Measurements from ENCODE around the gene ZNF101.
"Not testable (repeated sequence)": the region's sequence is repeated elsewhere in the genome, so short reads cannot be mapped to it uniquely, and the experiment has no call there.

ZNF101 gene

DNA sequence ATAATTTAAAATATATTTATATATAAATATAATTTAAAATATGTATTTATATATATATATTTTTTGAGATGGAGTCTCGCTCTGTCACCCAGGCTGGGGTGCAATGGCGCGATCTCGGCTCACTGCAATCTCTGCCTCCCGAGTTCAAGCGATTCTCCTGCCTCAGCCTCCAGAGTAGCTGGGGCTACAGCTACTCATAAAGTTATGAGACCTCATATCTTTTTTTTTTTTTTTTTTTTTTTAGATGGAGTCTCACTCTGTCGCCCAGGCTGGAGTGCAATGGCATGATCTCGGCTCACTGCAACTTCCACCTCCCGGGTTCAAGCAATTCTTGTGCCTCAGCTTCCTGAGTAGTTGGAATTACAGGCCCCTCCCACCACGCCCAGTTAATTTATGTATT, 20.4 kb downstream of the ZNF101 start:
- H3K9me3 ChIP-seq (ENCODE audit: control extremely low read depth in 1 of 5, control insufficient read depth in 4 of 5, insufficient read depth in 2 of 5, low read depth in 1 of 5, low read length in 4 of 5): peaks cover 0 to 18% (median 10%) of the 10 kb centered on the region in 5 experiments
- H3K27me3 ChIP-seq (replicated peaks in 2 of 5; ENCODE audit: control insufficient read depth in 4 of 5, insufficient read depth in 5 of 5, low read length in 4 of 5); H3K36me3 ChIP-seq (ENCODE audit: control insufficient read depth in 4 of 4, insufficient read depth in 4 of 4, low read length in 3 of 4); H3K27ac ChIP-seq (ENCODE audit: insufficient read depth in 1 of 2, low read depth in 1 of 2, low read length in 2 of 2, poor library complexity in 1 of 2, severe bottlenecking in 2 of 2); CTCF ChIA-PET; H3K4me3 ChIP-seq (ENCODE audit: control insufficient read depth in 1 of 7, extremely low read depth in 1 of 7, insufficient read depth in 4 of 7, low read depth in 2 of 7, low read length in 6 of 7); H3K4me1 ChIP-seq (ENCODE audit: control extremely low read depth in 1 of 4, control insufficient read depth in 4 of 4, insufficient read depth in 4 of 4, low read length in 3 of 4): not testable (repeated sequence)
- 100% methylated on average over 3 of the region's 10 CpGs for WGBS (ENCODE audit: insufficient coverage)
- peak in 2 of 3 donors; percentile 37 to 48 for DNase-seq
- POLR2A ChIA-PET: interaction anchor here (0.6 kb wide), 1 partner anchor 547 kb away, joined by 3 read pairs; no protein-coding TSS in a partner anchor

DNA sequence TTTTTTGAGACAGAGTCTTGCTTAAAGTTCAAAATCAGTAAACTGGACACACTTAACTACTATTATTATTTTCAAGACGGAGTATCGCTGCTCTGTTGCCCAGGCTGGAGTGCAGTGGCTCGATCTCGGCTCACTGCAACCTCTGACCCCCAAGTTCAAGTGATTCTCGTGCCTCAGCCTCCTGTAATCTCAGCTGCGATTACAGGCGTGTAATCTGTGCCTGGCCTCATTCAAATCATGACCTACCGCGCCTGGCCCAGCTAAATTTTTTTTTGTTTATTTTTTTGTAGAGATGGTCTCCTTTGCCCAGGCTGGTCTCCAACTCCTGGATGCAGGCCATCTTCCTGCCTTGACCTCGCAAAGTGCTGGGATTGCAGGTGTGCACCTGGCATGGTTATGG, 23.0 kb downstream of the ZNF101 start:
- Histone ChIP-seq H3K27ac (ENCODE audit: insufficient read depth in 1 of 2, low read depth in 1 of 2, low read length in 2 of 2, poor library complexity in 1 of 2, severe bottlenecking in 2 of 2) (no peak overlapping the region), H3K4me1 (ENCODE audit: control extremely low read depth in 1 of 4, control insufficient read depth in 4 of 4, insufficient read depth in 4 of 4, low read length in 3 of 4) (no peaks in the 10 kb centered on the region), H3K36me3 (ENCODE audit: control insufficient read depth in 4 of 4, insufficient read depth in 4 of 4, low read length in 3 of 4) (peaks cover 0 to 4% (median under 1%) of the 10 kb centered on the region in 4 experiments), H3K9me3 (ENCODE audit: control extremely low read depth in 1 of 5, control insufficient read depth in 4 of 5, insufficient read depth in 2 of 5, low read depth in 1 of 5, low read length in 4 of 5) (peaks cover 0 to 9% (median 6%) of the 10 kb centered on the region in 5 experiments), H3K4me3 (ENCODE audit: control insufficient read depth in 1 of 7, extremely low read depth in 1 of 7, insufficient read depth in 4 of 7, low read depth in 2 of 7, low read length in 6 of 7) (no peak overlapping the region), H3K27me3 (replicated peaks in 2 of 5; ENCODE audit: control insufficient read depth in 4 of 5, insufficient read depth in 5 of 5, low read length in 4 of 5) (no peaks in the 10 kb centered on the region)
- no peak for DNase-seq
- ChIA-PET CTCF (no interaction called here), POLR2A (no interaction called here)
- 98% methylated on average over 8 of the region's 10 CpGs for WGBS (ENCODE audit: insufficient coverage)

DNA sequence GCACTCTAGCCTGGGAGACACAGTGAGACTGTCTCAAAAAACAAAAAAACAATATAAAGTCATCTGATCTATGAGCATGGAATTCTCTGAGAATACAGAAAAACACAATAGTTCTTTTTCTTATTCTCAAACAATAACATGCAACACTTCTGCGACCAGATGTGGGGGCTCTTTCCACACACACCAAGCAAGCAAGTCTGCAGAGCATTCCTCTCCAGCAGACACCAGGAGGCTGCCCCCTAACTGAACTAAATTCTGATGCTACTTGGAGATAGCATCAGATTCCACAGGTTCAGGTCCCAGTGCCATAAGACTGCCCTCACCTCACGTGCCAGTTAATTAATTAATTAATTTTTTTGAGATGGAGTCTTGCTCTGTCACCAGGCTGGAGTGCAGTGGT, 27.7 kb downstream of the ZNF101 start:
- POLR2A ChIA-PET: no interaction called here
- WGBS (ENCODE audit: insufficient coverage): 100% methylated on average over 1 of the region's 2 CpGs
- Histone ChIP-seq H3K27ac (ENCODE audit: insufficient read depth in 1 of 2, low read depth in 1 of 2, low read length in 2 of 2, poor library complexity in 1 of 2, severe bottlenecking in 2 of 2) (no peak overlapping the region), H3K4me3 (ENCODE audit: control insufficient read depth in 1 of 7, extremely low read depth in 1 of 7, insufficient read depth in 4 of 7, low read depth in 2 of 7, low read length in 6 of 7) (no peak overlapping the region), H3K36me3 (ENCODE audit: control insufficient read depth in 4 of 4, insufficient read depth in 4 of 4, low read length in 3 of 4) (no peaks in the 10 kb centered on the region), H3K4me1 (ENCODE audit: control extremely low read depth in 1 of 4, control insufficient read depth in 4 of 4, insufficient read depth in 4 of 4, low read length in 3 of 4) (no peaks in the 10 kb centered on the region), H3K27me3 (replicated peaks in 2 of 5; ENCODE audit: control insufficient read depth in 4 of 5, insufficient read depth in 5 of 5, low read length in 4 of 5) (no peaks in the 10 kb centered on the region), H3K9me3 (ENCODE audit: control extremely low read depth in 1 of 5, control insufficient read depth in 4 of 5, insufficient read depth in 2 of 5, low read depth in 1 of 5, low read length in 4 of 5) (peaks cover 0 to 25% (median 15%) of the 10 kb centered on the region in 5 experiments)
- no peak for DNase-seq
- CTCF ChIA-PET: no interaction called here

DNA sequence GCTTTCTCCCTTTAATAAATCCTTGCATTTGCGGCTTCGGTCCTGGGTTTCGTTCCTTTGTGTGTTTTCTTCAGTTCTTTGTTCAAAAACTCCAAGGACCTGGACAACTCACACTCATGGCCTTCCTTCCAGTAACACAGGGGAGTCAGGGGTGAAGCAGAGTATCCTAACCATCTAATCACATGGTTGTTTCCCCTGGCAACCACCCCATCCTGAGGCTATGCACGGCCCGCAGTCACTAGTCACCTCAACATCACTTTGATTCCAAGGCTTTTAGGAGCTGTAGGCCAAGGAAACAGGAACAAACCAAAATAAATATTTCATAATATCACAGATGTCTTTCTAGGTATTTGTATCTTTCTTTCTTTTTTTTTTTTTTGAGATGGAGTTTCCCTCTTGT, 28.9 kb downstream of the ZNF101 start:
- DNase-seq: no peak
- Histone ChIP-seq H3K36me3 (ENCODE audit: control insufficient read depth in 4 of 4, insufficient read depth in 4 of 4, low read length in 3 of 4) (no peaks in the 10 kb centered on the region), H3K27ac (ENCODE audit: insufficient read depth in 1 of 2, low read depth in 1 of 2, low read length in 2 of 2, poor library complexity in 1 of 2, severe bottlenecking in 2 of 2) (no peak overlapping the region), H3K9me3 (ENCODE audit: control extremely low read depth in 1 of 5, control insufficient read depth in 4 of 5, insufficient read depth in 2 of 5, low read depth in 1 of 5, low read length in 4 of 5) (peaks cover 0 to 36% (median 18%) of the 10 kb centered on the region in 5 experiments), H3K4me1 (ENCODE audit: control extremely low read depth in 1 of 4, control insufficient read depth in 4 of 4, insufficient read depth in 4 of 4, low read length in 3 of 4) (no peaks in the 10 kb centered on the region), H3K27me3 (replicated peaks in 2 of 5; ENCODE audit: control insufficient read depth in 4 of 5, insufficient read depth in 5 of 5, low read length in 4 of 5) (no peaks in the 10 kb centered on the region), H3K4me3 (ENCODE audit: control insufficient read depth in 1 of 7, extremely low read depth in 1 of 7, insufficient read depth in 4 of 7, low read depth in 2 of 7, low read length in 6 of 7) (no peak overlapping the region)
- 100% methylated on average over 2 of the region's 5 CpGs for WGBS (ENCODE audit: insufficient coverage)
- CTCF ChIA-PET: interaction anchor here (0.6 kb wide), 1 partner anchor 895 kb away, joined by 3 read pairs; no protein-coding TSS in a partner anchor
- POLR2A ChIA-PET: no interaction called here

DNA sequence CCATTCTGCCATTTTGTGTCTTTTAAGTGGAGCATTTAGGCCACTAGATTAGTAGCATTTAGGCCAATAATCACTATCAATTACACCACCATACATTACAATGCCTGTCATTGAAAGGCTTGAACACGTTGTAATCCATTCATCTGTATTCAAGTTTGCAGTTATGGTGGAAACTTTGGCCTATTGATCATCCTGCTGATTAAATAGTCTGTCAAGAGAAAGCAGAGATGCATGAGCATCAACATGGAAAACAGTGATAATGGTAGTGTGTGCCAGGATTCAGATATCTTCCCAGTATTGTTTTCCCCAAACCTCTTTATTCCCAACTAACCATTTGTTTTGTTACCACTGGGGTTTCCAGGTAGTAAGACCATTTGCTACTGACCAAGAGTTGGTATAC, 31.9 kb downstream of the ZNF101 start:
- H3K9me3 ChIP-seq (ENCODE audit: control extremely low read depth in 1 of 5, control insufficient read depth in 4 of 5, insufficient read depth in 2 of 5, low read depth in 1 of 5, low read length in 4 of 5): peaks cover 0 to 53% (median 30%) of the 10 kb centered on the region in 5 experiments

DNA sequence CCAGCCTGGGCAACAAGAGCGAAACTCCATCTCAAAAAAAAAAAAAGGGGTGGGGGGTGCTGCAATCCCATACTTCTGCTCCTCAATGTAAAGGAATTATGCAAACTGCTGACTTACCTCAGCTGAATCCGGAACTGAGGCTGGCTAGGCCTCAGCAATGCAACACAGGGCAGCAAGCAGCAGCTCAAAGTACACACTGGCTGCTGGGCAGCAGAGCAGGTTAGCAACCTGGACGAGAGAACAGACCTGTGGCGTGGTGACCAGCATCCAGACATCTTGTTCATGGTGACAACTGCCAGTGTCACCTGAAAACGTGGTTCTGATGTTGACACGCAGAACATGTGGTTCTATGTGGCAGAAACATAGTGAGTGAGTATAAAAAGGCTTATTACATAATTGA, 36.2 kb downstream of the ZNF101 start:
- CTCF ChIA-PET: no interaction called here
- no peak overlapping the region for H3K27ac ChIP-seq (ENCODE audit: insufficient read depth in 1 of 2, low read depth in 1 of 2, low read length in 2 of 2, poor library complexity in 1 of 2, severe bottlenecking in 2 of 2)

More for the DNA sequence above, 31.9 kb downstream of the ZNF101 start:
- H3K27ac ChIP-seq (ENCODE audit: insufficient read depth in 1 of 2, low read depth in 1 of 2, low read length in 2 of 2, poor library complexity in 1 of 2, severe bottlenecking in 2 of 2); H3K27me3 ChIP-seq (replicated peaks in 2 of 5; ENCODE audit: control insufficient read depth in 4 of 5, insufficient read depth in 5 of 5, low read length in 4 of 5); CTCF ChIA-PET; H3K4me1 ChIP-seq (ENCODE audit: control extremely low read depth in 1 of 4, control insufficient read depth in 4 of 4, insufficient read depth in 4 of 4, low read length in 3 of 4); POLR2A ChIA-PET; H3K36me3 ChIP-seq (ENCODE audit: control insufficient read depth in 4 of 4, insufficient read depth in 4 of 4, low read length in 3 of 4); DNase-seq: not testable (repeated sequence)
- peak overlapping the region in 1 of 7 experiments; percentile 13 for H3K4me3 ChIP-seq (ENCODE audit: control insufficient read depth in 1 of 7, extremely low read depth in 1 of 7, insufficient read depth in 4 of 7, low read depth in 2 of 7, low read length in 6 of 7)
- WGBS (ENCODE audit: insufficient coverage): no CpG with 5 or more reads among the region's 1 CpG

DNA sequence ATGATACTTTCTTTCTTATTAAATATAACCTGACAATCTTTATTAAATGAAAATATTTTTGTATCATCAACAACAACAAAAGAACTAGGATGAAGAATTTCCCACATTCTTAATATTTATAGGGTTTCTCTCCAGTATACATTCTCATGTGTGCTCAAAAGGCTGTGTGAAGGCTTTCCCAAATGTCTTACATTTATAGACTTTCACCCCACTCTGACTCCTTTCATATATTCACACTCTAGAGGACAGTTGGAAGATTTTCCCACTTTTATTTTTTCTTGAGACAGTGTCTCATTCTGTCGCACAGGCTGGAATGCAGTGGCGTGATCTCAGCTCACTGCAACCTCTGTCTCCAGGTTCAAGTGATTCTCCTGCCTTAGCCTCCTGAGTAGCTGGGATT, 41.9 kb downstream of the ZNF101 start:
- WGBS (ENCODE audit: insufficient coverage): 100% methylated on average over 2 of the region's 2 CpGs
- H3K4me3 ChIP-seq (ENCODE audit: control insufficient read depth in 1 of 7, extremely low read depth in 1 of 7, insufficient read depth in 4 of 7, low read depth in 2 of 7, low read length in 6 of 7): peak overlapping the region in 2 of 7 experiments; percentile 26 to 30
- ChIA-PET POLR2A (no interaction called here), CTCF (no interaction called here)
- no peaks in the 10 kb centered on the region for H3K4me1 ChIP-seq (ENCODE audit: control extremely low read depth in 1 of 4, control insufficient read depth in 4 of 4, insufficient read depth in 4 of 4, low read length in 3 of 4)
- H3K27me3 ChIP-seq (replicated peaks in 2 of 5; ENCODE audit: control insufficient read depth in 4 of 5, insufficient read depth in 5 of 5, low read length in 4 of 5): no peaks in the 10 kb centered on the region
- H3K9me3 ChIP-seq (ENCODE audit: control extremely low read depth in 1 of 5, control insufficient read depth in 4 of 5, insufficient read depth in 2 of 5, low read depth in 1 of 5, low read length in 4 of 5): peaks cover 24 to 97% (median 75%) of the 10 kb centered on the region in 5 experiments
- H3K27ac ChIP-seq (ENCODE audit: insufficient read depth in 1 of 2, low read depth in 1 of 2, low read length in 2 of 2, poor library complexity in 1 of 2, severe bottlenecking in 2 of 2): no peak overlapping the region
- H3K36me3 ChIP-seq (ENCODE audit: control insufficient read depth in 4 of 4, insufficient read depth in 4 of 4, low read length in 3 of 4): peaks cover 22 to 63% (median 36%) of the 10 kb centered on the region in 4 experiments
- no peak for DNase-seq

More for the DNA sequence above, 36.2 kb downstream of the ZNF101 start:
- DNase-seq: no peak
- H3K4me3 ChIP-seq (ENCODE audit: control insufficient read depth in 1 of 7, extremely low read depth in 1 of 7, insufficient read depth in 4 of 7, low read depth in 2 of 7, low read length in 6 of 7): no peak overlapping the region
- WGBS (ENCODE audit: insufficient coverage): 91% methylated on average over 5 of the region's 6 CpGs
- no peaks in the 10 kb centered on the region for H3K4me1 ChIP-seq (ENCODE audit: control extremely low read depth in 1 of 4, control insufficient read depth in 4 of 4, insufficient read depth in 4 of 4, low read length in 3 of 4)
- H3K36me3 ChIP-seq (ENCODE audit: control insufficient read depth in 4 of 4, insufficient read depth in 4 of 4, low read length in 3 of 4): peaks cover 0 to 21% (median 2%) of the 10 kb centered on the region in 4 experiments
- no peaks in the 10 kb centered on the region for H3K27me3 ChIP-seq (replicated peaks in 2 of 5; ENCODE audit: control insufficient read depth in 4 of 5, insufficient read depth in 5 of 5, low read length in 4 of 5)
- peaks cover 3 to 84% (median 57%) of the 10 kb centered on the region in 5 experiments for H3K9me3 ChIP-seq (ENCODE audit: control extremely low read depth in 1 of 5, control insufficient read depth in 4 of 5, insufficient read depth in 2 of 5, low read depth in 1 of 5, low read length in 4 of 5)
- POLR2A ChIA-PET: no interaction called here
